NT2/D1 (cell line): ENCODE results near the gene PDS5A.

Experiments
- DNase-seq: peaks from one replicate; pipeline ENCODE4 v3.0.0-alpha.2; 2011; ENCODE audit warnings: low read depth, low spot score
- H3K27me3 ChIP-seq: 2 replicates; pipeline ENCODE4 v1.6.0; 2011; ENCODE audit warnings: mild to moderate bottlenecking; ENCODE audit not compliant: insufficient read length, insufficient read depth
- H3K36me3 ChIP-seq: 2 replicates; pipeline ENCODE4 v1.6.1; 2011; ENCODE audit warnings: mild to moderate bottlenecking, low read length, mixed read lengths; ENCODE audit not compliant: insufficient read depth, insufficient read length
- H3K4me1 ChIP-seq: 2 replicates; pipeline ENCODE4 v1.5.1; 2011; ENCODE audit not compliant: insufficient read depth, insufficient read length
- H3K4me3 ChIP-seq: 2 replicates; pipeline ENCODE4 v1.5.1; 2011; ENCODE audit warnings: low read depth; ENCODE audit not compliant: insufficient read length
- H3K9ac ChIP-seq: 2 replicates; pipeline ENCODE4 v1.6.0; 2011; ENCODE audit warnings: low read depth; ENCODE audit not compliant: insufficient read length
- H3K9me3 ChIP-seq: 2 replicates; pipeline ENCODE4 v1.5.1; 2011; ENCODE audit warnings: mild to moderate bottlenecking, low read length; ENCODE audit not compliant: insufficient read depth
- SUZ12 ChIP-seq: IDR thresholded peaks from 2 replicates; pipeline ENCODE4 v1.6.1; 2011; ENCODE audit not compliant: insufficient read length, insufficient read depth; ENCODE audit errors: extremely low read depth
- YY1 ChIP-seq: IDR thresholded peaks from 2 replicates; pipeline ENCODE4 v1.6.1; 2011; ENCODE audit not compliant: insufficient read length, insufficient read depth
- ZNF274 ChIP-seq: IDR thresholded peaks from 2 replicates; pipeline ENCODE4 v1.6.1; 2011; ENCODE audit warnings: mild to moderate bottlenecking, low read depth, low read length

Gene PDS5A

DNA sequence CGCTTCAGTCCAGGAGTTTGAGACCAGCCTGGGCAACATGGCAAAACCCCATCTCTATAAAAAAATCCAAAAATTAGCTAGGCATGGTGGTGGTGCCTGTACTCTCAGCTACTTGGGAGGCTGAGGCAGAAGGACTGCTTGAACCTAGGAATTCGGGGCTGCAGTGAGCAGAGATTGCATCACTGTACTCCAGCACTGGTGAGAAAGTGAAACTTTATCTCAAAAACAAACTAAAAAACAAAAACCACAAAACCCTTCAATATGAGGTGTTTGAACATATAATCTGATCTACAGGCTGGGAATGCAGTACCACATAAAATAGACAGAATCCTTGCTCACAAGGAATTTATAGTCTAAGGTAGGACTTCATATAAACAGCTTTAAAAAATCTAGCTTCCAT is 103.9 kb downstream of the PDS5A start:
- TF ChIP-seq YY1 = no peak
- no peak for TF ChIP-seq ZNF274
- TF ChIP-seq SUZ12 = no peak
- Histone ChIP-seq H3K9ac (no peak overlapping the region), H3K27me3 (no peaks in the 10 kb centered on the region), H3K4me3 (no peak overlapping the region), H3K36me3 (peaks cover 45% of the 10 kb centered on the region), H3K4me1 (no peaks in the 10 kb centered on the region), H3K9me3 (no peaks in the 10 kb centered on the region)
- DNase-seq = no peak

DNA sequence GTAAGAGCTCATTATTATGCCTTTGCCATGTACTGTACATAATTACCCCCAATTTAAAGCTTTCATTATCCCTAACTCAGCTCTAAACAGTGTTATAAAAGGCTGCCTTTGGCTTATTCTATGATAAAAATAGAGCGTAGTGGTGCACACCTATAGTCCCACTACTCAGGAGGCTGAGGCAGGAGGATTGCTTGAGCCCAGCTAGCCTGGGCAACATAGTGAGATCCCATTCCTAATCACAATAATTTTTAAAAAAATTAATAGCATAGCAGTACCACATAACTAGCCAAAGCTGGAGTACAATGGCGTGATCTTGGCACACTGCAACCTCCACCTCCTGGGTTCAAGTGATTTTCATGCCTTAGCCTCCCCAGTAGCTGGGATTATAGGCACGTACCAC is 112.4 kb downstream of the PDS5A start:
- Histone ChIP-seq H3K36me3 (peaks cover 53% of the 10 kb centered on the region), H3K27me3 (no peaks in the 10 kb centered on the region), H3K4me1 (no peaks in the 10 kb centered on the region), H3K4me3 (no peak overlapping the region), H3K9me3 (no peaks in the 10 kb centered on the region), H3K9ac (no peak overlapping the region)
- TF ChIP-seq YY1 (no peak), ZNF274 (no peak), SUZ12 (no peak)
- no peak for DNase-seq

DNA sequence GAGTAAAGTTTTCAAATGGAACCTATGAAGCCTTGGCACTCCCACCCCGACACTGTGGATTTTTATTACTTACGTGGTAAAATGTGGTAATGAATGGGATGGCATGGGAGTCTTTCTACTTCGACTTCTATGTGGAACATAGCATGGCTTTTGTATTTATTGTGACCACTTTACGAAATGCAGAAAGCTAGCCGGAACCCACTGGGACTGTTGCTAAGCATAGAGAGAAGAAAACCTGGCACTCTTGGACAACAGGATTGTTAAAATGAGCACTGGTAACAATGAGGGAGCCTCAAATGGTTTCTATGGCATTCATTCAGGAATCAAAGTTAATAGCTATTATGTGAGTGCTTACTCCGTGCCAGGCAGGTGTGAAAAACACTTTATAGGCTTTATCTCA is 113.3 kb downstream of the PDS5A start:
- Histone ChIP-seq H3K4me1 (no peaks in the 10 kb centered on the region), H3K9me3 (no peaks in the 10 kb centered on the region), H3K9ac (no peak overlapping the region), H3K36me3 (peaks cover 56% of the 10 kb centered on the region), H3K4me3 (no peak overlapping the region), H3K27me3 (no peaks in the 10 kb centered on the region)
- DNase-seq = no peak
- no peak for TF ChIP-seq SUZ12
- no peak for TF ChIP-seq YY1
- no peak for TF ChIP-seq ZNF274

DNA sequence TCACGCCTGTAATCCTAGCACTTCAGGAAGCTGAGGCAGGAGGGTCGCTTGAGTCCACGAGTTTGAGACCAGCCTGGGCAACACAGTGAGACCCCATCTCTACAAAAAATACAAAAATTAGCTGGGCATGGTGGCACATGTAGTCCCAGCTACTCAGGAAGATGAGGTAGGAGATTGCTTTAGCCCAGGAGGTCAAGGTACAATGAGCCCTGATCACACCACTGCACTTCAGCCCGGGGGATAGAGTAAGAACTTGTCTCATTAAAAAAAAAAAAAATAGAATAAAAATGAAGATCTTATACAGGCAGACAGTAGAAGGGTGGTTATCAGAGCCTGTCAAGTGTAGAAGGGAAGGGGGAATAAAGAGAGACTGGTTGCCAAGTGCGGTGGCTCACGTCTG is 116.9 kb downstream of the PDS5A start:
- TF ChIP-seq YY1 (no peak), SUZ12 (no peak), ZNF274 (no peak)
- Histone ChIP-seq H3K4me3 (no peak overlapping the region), H3K4me1 (no peaks in the 10 kb centered on the region), H3K36me3 (peaks cover 37% of the 10 kb centered on the region), H3K9ac (no peak overlapping the region), H3K9me3 (peaks cover 5% of the 10 kb centered on the region; the same call in 1 of the 2 replicates), H3K27me3 (no peaks in the 10 kb centered on the region)
- no peak for DNase-seq

DNA sequence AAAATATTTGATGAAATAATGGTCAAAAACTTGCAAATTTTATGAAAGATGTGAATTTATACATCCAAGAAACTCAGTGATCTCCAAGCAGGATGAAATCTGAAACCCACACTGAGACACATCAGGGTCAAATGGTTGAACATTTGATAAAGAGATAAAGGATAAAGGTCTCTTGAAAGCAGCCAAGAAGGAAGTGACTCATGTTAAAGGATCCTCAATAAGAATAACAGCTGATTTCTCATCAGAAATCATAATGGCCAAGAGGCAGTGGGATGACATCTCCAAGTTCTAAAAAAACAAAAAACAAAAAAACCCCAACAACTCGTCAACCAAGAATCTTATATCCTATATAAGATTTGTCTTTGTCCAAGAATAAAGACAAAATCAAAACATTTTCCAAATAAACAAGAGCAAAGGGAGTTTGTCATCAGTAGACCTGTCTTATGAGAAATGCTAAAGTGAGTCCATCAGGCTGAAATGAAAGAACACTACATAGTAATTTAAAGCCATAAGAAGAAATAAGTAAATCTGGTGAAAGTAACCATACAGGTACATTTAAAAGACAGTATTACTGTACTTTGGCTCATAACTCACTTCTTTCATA is 121.7 kb downstream of the PDS5A start:
- Histone ChIP-seq H3K9ac (no peak overlapping the region), H3K9me3 (peaks cover 9% of the 10 kb centered on the region; the same call in 1 of the 2 replicates), H3K27me3 (no peaks in the 10 kb centered on the region), H3K36me3 (peaks cover 26% of the 10 kb centered on the region), H3K4me3 (no peak overlapping the region), H3K4me1 (no peaks in the 10 kb centered on the region)
- DNase-seq = no peak
- TF ChIP-seq ZNF274 = no peak
- no peak for TF ChIP-seq SUZ12
- no peak for TF ChIP-seq YY1

DNA sequence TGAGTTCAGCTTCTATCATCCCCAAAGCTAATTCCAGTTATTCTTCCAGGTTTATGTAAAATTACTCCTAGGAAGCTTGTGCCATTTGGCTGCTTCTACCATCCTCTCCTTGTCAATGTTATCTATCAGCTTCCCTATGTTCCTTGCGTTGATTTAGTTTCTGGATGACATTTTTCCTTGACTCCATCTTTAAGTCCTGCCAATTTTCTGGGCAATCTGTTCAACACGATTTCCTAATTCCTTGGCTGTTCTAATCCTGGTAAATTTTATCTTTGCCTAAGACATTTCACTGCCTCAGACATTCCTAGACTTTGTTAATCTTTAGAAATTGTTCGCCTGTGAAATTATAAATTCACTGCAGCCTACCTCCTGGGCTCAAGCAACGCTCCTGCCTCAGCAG is 125.1 kb downstream of the PDS5A start:
- Histone ChIP-seq H3K9ac (no peak overlapping the region), H3K4me1 (no peaks in the 10 kb centered on the region), H3K36me3 (peaks cover 27% of the 10 kb centered on the region), H3K4me3 (no peak overlapping the region), H3K9me3 (peaks cover 9% of the 10 kb centered on the region; the same call in 1 of the 2 replicates), H3K27me3 (no peaks in the 10 kb centered on the region)
- no peak for DNase-seq
- no peak for TF ChIP-seq ZNF274
- TF ChIP-seq YY1 = no peak
- no peak for TF ChIP-seq SUZ12

DNA sequence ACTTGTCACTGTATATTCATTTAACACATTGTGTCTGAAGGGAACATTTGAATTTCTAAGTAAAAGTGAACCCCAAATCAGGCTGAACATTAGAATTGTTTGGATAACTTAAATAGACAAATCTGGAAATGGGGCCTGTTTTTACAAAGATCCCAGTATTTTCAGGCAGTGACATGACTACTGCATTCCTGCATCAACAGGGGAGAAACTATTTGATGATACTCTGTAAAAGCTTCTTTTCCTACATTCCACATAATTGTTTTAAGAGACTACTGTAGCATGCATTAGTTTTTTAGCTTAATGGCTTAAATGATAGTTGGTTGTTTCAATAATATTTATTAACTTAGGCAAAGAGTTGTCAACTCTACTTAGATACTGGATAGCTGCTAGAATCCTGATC is 127.0 kb downstream of the PDS5A start:
- DNase-seq = no peak
- H3K9me3 ChIP-seq = peaks cover 3% of the 10 kb centered on the region; the same call in 1 of the 2 replicates
- H3K4me3 ChIP-seq = no peak overlapping the region
- H3K4me1 ChIP-seq = no peaks in the 10 kb centered on the region
- peaks cover 31% of the 10 kb centered on the region for H3K36me3 ChIP-seq
- no peak for TF ChIP-seq ZNF274
- no peak overlapping the region for H3K9ac ChIP-seq
- H3K27me3 ChIP-seq = no peaks in the 10 kb centered on the region

DNA sequence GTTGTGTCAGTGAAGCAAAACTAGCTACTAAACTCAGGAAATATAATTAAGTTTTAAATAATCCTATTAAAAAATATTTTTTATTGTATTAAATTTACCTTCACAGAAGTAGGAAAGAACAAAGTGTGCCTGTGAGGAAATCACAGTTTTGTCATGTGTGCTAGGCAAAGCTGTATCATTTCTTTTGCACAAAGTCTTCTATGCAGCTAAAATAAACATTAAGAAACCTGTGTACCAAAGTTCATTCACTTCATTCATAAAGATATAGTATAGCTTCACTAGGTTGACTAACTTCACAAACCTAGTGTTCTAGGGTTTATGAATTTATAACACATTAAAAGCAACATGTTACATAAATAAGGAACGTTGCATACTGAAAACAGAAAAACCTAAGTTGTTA is 131.0 kb downstream of the PDS5A start:
- Histone ChIP-seq H3K27me3 (no peaks in the 10 kb centered on the region), H3K36me3 (peaks cover 31% of the 10 kb centered on the region), H3K9ac (no peak overlapping the region), H3K4me3 (no peak overlapping the region), H3K4me1 (no peaks in the 10 kb centered on the region), H3K9me3 (no peaks in the 10 kb centered on the region)
- TF ChIP-seq SUZ12 (no peak), YY1 (no peak), ZNF274 (no peak)
- DNase-seq = no peak
